C1 segment of cervical spinal cord (tissue), 14 donors: Measurements from ENCODE around the gene ADCY2.

Experiments used
- DNase-seq, 14 donors: peaks; one replicate each; lab custom pipeline; 2025; lab: John Stamatoyannopoulos, UW

Gene ADCY2

DNA sequence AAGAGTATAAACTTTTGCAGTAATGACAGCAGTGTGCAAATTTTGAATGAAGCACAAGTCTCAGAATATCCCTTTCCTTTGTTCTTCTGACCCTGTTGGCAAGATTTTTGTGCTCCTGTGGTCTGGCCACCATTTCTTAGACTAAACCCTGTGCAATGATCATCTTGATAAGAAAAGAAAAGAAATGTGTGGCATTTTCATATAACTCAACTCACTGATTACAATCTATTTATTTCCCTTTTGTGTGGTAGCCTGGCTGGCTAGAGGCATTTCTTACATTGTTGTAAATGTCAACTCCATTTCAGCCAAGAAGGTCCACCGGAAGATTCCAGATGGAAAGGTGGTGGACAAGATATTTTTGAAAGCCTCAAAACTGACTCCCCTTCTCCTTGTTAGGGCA, 41.9 kb downstream of the ADCY2 start:
- no peak for DNase-seq

DNA sequence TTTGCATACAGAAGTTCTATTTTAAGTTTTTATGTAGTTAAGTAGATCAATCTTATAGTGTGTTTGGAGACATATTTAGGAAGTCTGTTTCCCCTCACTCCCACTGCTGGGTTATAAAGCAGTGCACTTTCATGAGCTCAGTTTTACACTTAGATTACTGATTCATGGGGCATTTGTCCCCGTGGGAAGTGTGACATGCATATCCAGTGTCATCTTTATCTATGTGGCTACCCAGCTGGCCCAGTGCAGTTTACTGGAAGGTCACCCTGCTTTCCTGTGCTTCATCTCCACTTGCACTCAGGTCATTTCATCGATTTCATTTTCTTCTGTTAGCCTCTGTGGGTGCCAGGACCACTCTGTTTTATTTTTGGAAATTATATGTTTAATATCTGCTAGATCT, 49.1 kb downstream of the ADCY2 start:
- DNase-seq = no peak

DNA sequence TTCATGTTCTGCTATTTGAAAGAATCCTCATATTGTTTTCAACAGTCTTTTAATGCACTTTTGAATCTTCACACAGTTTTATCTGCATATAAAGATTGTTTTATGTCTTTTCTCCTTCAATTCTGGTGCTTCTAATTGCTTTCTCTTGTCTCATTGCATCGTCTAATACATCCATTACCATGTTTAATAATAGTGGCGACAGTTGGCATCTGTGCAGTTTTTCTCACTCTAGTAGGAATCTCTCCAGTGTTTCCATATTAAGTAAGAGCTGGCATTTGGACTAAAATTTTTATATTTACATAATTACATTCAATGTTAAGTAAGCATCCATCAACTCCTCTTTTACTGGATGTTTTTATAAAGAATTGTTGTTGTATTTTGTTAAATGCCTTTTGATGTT, 49.9 kb downstream of the ADCY2 start:
- DNase-seq = no peak

DNA sequence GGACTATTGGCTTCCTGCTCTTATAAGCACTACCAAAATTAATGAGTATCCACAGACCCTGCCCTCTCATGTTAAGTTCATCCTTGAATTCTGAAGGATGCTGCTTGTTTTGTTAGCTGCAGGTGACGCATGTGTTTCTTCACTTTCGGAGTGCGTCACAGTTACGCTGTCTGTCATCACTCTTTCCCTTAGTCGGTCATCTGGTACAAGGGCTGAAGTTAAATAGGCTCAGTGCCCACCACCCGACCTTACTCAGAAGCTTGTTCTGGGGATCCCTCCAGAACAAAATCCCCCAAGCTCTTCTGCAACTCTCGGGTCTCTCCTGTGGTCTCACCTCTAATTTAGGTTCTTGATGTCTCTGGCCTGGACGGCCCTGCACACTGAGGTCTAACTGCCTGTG, 51.0 kb downstream of the ADCY2 start:
- DNase-seq = no peak

DNA sequence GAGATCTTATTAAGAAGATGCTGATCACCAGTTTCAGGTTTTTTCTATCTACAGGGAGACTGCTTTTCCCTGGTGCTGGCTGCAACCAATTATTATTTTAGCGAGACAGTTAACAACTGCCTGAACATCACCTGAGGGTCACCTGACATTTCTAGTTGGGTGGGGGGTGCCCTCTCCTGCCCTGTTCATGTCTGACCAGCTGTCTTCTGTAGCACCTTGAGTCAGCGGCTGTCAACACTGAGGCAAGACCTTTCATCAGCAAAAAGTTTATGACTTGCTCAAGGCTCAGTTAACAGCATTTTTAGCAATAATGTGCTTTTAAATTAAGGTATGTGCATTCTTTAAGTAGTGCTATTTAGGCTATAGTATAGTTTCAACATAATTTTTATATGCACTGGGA, 58.0 kb downstream of the ADCY2 start:
- DNase-seq = no peak

DNA sequence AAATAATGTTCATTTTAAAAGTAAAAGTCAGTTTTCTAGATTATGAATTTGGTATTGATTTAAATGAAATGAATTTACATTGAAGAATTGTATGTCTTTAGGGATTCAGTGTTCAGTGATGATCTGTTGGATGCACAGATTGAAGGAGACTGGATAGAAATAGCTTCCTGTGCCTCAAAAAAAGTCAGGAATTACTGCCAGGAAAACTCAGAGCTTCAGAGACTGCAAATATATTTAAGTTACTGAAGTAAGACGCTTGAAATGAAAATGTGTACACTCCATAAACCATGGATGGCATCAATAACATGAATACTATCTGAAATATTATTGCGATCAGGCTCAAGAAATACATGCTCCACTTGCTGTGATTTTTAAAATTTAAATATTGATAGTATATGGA, 60.3 kb downstream of the ADCY2 start:
- no peak for DNase-seq

DNA sequence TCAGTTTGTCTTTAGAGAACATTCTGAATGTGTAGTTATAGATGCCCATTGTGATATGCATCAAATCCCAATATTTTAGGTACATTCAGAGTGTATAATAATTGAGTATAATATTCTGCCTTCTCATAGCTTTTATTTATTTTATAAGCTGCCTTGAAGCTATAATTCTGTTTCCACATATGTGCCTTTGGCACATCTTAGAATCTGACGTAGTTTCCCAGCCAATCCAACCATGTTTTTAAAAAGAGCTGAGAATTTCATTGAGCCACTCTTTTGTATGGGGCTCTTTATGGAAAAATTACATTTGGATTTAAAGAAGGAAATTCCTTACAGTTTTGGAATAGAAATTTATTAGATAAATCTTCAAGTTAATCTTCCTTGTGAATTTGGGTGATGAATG, 65.4 kb downstream of the ADCY2 start:
- no peak for DNase-seq

DNA sequence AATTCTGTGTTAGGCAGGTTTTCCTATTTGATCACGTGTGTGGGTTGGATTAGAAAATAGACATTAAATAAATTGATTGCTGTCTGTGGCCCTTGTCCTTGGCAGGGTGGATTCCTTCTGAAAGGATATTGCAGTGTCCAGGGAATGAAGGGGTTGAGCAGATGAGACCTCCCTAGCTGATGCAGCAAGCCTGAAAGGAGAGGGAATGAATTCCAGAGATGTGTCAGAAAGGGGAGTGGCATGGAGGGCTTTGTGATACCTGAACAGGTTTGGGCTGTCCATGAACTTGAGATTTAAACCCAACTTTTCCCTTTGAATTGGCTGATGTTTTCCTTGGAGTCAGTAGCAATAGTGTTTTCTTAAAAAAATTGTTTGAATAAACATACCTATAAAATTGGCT, 66.8 kb downstream of the ADCY2 start:
- DNase-seq = no peak

DNA sequence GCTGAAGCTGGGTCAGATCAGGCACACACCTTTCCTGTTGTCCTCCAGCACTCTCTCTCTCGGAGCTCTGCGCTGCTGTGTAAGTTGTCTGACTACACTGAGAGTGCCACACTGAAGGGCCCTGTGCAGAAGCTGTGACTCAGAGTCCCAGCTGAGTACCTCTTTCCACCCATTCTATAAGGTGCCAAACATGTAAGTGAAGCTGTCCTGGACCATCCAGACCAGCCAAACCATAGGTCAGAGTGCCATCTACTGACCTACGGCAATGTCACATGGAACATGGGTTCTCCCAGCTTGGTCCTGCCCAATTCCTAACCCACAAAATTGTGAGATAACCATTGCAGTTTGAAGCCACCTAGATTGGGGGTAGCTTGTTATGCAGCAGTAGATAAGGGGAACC, 68.2 kb downstream of the ADCY2 start:
- DNase-seq = no peak

DNA sequence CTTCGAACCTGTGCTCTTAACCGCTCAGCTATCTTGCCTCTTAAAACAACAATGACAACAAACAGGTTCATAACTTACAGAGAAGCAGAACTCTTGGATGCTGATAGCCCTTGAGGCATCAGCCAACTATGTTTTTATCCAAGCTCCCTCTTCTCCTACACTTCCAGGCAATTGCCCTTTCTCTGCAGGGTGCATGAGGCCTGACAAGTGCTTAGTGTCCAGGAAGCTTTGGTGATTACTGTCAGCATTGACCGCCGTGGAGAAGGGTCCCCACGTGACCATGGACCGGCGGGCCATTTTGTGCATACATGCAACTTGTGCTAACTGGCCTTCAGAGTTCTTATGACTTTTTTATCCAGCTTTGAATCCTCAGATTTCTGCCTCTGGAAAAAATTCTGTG, 71.2 kb downstream of the ADCY2 start:
- no peak for DNase-seq

DNA sequence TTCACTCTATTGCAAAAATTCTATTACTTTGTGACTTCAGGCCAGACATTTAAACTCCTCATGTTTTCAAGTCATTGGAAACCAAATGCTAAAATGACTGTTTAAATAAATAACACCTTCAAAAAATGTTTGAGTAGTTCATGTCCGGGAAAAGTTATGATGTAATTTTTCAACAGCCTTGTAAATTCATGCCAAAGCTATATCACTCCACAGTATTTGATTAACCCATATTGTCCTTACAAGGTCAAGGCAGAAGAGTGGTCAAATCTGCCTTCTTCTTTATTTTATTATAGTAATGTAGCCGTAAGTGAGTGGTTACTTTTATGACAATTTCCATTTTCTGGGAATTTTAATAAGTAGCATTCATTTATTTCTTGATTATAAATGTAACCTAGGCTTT, 72.8 kb downstream of the ADCY2 start:
- no peak for DNase-seq

DNA sequence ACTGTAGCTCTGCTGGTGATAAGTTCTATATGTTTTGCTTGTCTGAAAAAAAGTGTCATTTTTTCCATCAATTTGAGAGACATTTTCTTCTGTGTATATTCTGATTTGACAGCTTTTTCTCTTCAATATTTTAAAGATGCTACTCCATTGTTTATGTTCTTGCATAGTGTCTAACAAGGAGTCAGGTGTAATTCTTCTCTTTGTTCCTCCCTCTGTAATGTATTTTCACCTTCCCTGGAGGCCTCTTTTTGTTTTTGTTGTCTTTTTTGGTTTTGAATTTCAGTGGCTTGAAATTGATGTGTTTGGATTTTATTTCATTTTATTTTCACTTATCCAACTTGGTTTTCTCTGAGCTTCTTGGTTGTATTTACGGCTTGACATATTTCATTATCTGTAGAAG, 75.8 kb downstream of the ADCY2 start:
- DNase-seq = no peak

DNA sequence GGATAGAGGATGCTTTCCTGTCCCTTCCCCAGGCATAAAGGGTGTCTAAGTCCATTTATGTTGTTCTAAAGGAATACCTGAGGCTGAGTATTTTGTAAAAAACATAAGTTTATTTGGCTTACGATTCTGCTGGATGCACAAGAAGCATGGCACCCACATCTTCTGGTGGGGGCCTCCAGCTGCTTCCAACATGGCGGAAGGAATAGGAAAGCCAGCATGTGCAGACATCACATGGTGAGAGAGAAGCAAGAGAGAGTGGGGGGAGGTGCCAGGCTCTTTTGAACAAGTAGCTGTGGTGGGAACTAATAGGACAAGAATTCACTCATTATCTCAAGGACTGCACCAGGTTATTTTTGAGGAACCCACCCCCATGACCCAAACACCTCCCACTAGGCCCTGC, 77.2 kb downstream of the ADCY2 start:
- no peak for DNase-seq

DNA sequence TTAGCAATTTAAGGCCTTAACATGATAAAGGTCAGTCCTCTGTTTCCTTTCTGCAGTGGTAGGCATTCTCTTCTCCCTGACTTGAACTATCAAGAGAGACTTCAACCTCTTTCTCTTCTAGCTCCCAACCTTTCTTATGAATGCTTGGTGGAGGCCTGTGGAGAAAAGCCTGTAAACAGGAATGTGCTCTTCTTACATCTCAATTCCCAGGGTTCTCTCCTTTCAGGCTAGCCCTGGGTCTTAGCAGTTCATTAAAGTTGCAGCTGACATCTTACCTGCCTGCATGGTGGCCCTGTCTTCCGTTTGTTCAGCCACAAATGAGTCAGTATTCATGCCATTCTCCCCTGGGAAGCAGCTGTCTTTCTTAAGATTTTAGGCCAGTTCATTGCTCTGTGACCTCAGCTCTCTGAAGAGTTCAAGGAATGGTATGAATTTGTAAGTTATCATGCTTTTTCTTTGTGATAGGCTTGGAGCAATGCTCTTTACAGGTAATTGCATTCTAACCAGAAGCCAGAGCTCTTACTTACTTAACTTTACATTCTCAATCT, 77.8 kb downstream of the ADCY2 start:
- DNase-seq = no peak

DNA sequence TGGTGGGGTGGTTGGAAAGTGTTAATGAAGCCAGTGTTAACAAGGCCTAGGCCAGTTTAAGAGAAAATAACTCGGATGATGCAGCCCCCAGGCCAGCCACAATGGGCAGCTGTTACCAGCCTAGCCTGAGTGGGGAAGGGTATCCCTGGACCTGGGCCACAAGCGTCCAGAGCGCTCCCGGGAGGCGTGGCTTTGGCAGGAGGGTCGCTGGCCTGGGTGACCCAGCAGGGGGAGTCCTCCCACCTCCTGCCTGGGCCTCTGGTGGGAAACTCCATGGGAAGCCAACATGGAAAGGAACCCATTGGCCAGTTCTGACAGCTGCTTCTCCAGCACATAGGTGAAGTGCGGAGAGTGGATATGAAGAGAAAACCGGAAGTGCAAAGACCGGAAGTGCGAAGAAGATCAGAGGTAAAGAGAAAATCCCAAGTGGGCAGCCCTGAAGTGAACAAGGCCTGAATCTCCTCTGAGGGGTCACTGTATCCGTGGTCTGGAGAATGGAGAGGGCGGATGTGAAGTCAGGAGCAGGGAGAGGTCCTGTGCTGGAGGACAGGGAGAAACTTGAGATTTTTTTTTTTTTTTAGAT, 79.0 kb downstream of the ADCY2 start:
- no peak for DNase-seq

DNA sequence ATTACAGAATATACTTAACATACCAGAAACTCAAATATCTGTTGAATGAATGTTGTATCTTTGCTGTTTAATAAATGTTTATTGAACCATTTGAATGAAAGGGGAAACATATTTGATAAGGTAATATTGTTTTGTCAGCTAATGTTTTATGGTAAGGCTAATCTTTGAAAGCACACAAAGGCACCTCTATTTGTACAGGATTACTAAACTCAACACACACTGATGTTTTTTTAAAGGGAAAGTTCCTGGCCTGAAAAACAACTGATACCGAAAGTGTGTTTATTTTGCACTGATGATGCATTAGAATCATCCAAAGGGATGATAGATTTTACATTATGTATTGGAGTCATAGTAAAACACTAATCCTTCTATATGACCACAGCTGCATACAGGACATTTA, 82.5 kb downstream of the ADCY2 start:
- no peak for DNase-seq

DNA sequence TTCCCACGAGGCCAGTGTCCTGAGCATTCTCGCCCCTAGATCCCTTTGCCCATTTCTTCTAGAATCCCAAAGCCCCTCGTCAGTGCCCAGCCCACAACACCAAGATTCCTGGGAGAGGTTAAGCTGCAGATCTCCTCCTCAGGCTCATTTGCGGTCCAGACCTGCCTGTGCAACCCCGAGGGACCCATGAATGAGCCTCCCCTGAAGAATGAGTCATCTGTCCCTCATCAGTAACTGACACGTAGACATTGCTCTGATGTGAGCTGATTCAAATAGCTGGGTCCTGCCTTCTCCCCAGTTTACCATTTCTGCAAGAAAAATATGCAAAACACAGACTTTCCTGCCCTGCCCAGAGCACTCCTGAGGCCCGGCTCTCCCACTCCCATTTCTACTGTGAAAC, 92.8 kb downstream of the ADCY2 start:
- DNase-seq = no peak

DNA sequence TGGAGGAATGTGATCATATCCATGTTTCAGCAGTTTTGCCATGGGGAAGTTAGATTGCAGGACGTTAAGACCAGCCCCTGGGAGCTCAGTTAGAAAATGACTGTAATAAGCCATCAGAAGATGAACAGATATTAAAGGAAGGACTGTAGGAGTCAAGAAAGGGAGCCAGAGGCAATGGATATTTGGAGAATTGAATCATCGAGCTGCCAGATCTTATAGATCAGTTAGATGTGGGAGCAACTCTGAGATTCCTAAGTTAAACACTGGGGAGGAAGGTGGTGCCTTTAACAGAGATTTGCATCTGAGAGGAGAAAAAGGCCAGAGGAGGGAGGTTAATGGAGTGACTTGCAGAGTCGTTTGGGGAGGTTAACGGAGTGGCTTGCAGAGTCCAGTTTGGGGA, 96.4 kb downstream of the ADCY2 start:
- no peak for DNase-seq

DNA sequence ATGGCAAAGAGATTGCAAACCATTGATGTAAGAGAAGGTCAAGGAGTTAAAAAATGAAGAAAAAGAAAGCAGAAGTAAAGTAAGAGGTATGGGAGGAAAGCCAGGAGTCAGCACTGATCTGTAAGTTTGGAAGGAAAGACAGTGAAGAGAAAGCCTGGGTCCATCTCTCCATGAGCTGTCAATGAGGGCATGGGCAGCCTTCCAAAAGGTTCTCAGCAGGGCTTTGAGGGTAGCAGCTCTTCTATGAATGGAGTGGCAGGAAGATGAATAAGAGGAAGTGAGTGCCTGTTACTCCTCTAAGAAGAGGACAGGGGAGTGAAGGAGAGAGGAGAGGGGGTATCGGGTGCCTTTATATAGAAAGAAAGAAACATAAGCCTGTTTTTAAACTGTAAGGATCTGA, 97.1 kb downstream of the ADCY2 start:
- peak in 2 of 14 donors; percentile 6 to 26 for DNase-seq

DNA sequence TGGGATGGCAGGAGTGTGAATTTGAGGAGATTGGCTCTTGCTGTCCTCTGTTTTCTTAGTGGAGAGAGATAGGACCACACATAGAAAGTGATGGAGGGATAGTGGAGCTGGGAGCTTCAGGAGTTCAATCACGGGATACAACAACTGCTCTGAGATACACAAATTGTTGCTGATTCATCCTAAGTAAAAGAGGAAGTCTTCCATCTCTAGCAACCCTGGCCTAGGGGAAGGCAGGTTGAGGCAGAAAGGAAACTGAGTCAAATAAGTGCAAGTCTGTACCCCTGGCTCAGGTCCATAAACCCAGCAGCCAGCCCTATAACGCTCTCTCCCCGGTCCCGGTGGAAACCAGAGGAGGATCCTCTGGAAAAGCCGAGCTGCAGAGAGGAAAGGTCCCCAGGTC, 97.7 kb downstream of the ADCY2 start:
- DNase-seq = no peak

DNA sequence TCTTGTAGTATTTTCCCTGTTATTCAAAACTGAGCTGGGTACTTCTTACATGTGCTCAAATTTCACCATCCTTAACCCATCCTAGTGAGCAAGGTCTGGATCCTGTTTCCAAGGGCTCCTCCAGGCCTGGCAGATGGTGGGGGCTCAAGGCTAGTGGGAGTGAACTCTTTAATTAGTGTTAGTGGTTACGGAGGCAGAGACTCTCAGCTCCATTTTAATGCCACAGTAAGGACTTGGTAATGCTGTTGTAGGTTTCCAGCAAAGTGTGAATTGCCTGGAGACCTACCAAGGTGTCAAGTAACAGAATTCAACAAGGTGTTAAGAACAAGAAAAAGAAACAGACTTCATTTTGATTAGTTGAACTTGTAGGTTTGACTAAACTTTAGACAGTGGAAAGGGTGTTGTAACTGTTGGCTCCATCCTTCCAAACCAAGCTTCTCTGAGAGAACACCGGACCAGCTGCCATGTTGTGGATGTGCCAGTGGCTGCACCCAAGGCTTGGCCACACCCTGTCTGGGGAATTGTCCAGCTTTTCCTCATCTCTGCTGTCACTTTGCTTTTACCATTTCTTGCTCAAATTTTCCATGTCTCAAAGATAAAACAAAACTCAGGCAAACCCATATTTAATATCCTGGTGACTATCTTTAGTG, 98.7 kb downstream of the ADCY2 start:
- no peak for DNase-seq

DNA sequence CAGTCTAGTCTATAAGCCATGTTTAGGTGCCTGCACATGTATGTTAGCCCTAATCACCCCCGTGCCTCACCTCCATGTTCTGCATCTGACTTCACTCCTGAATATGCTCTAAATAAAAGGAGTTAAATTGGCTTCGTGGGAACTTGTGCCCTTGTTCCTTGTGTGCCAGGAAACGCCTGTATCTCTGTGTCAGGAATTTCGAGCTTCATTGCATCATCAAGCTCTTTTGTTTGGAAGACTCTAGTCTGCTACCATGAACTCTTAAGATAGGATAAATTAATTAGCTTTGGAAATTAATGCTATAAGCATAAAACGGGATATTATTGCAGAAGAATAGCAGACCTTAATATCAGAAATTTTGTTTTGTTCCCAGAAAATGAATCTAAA, 99.2 kb downstream of the ADCY2 start:
- DNase-seq = no peak

DNA sequence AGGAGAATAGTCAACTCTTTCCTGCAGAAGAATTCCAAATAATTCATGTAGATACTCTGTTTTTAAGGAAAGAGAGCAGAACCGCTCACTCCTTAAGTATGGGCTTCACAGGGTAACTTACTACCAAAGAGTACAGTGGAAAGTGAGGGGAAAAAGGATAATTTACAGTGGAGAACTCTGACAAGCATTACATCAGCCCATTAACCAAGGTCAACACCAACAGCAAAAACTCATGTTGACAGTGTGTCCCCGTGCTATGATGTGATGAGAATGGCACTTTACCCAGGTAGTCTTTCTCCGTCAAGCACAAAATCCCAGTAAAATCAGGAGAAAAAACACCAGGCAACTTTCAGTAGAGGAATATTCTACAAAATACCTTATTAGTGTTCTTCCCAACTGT, 104.3 kb downstream of the ADCY2 start:
- no peak for DNase-seq

DNA sequence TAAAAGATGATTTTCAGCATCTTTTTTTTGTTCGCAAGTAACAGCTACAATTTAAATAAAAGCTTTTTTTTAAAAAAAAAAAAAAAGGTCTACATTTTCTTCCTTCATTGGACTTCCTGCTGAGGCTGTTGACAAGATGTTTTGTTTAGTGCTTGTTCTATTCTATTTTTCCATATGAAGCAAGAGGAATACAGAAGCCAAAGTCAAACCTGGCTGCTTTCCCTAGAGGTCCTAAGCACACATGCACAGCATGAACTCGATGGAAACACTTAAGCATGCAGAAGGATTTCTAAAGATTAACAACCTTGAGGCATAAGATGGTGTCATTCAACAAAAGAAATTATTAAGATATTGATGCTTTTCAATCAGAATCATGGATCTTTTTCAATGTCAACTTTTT, 105.1 kb downstream of the ADCY2 start:
- DNase-seq = no peak
